WERI-Rb-1 (cell line): Measurements from ENCODE around the gene CISD2.

Experiments
- DNase-seq: peaks from one replicate; pipeline ENCODE4 v3.0.0-alpha.2; 2020
- H3K27ac ChIP-seq: fragments of 250-450 bp; sonication (Bioruptor Pico); 2 replicates; pipeline ENCODE4 v1.5.1; 2020; ENCODE audit warnings: mild to moderate bottlenecking, moderate library complexity
- H3K27me3 ChIP-seq: fragments of 250-450 bp; sonication (Bioruptor Pico); 2 replicates; pipeline ENCODE4 v1.5.1; 2021; ENCODE audit warnings: mild to moderate bottlenecking, low read depth, moderate library complexity; ENCODE audit not compliant: insufficient read depth, severe bottlenecking
- H3K36me3 ChIP-seq: fragments of 250-450 bp; sonication (Bioruptor Pico); 2 replicates; pipeline ENCODE4 v1.5.1; 2020; ENCODE audit warnings: mild to moderate bottlenecking, moderate library complexity
- H3K4me3 ChIP-seq: 2 replicates; pipeline ENCODE4 v1.5.1; 2011; ENCODE audit warnings: low read depth, mild to moderate bottlenecking, control low read depth, low read length
- H3K9me3 ChIP-seq: fragments of 250-450 bp; sonication (Bioruptor Pico); 2 replicates; pipeline ENCODE4 v1.5.1; 2021; ENCODE audit warnings: mild to moderate bottlenecking, moderate library complexity; ENCODE audit not compliant: severe bottlenecking
- TF ChIP-seq, protein P1 (sequence below): IDR thresholded peaks from 2 replicates; pipeline ENCODE4 v1.5.1; 2011; ENCODE audit warnings: low read depth, mild to moderate bottlenecking, control low read depth, inconsistent platforms, low read length

CISD2 gene

DNA sequence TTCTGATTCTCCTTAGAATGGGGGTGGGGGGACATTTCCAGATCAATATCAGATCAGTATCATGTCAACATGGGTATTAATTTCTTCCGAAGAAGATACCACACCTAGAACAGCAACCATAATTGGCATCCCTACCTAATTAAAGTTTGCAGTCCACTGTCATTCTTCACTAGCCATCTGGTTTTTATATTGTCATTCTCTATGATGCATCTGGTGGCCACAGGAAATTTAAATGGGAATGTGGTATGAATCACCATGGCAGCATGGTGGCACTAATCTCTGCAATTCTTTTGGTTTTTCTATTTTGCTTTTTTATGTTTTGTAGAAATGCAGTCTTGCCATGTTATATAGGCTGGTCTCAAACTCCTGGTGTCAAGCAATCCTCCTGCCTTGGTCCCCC is 24.9 kb upstream of the CISD2 start:
- no peak overlapping the region for H3K27ac ChIP-seq
- H3K9me3 ChIP-seq: no peaks in the 10 kb centered on the region
- no peak overlapping the region for H3K4me3 ChIP-seq
- H3K27me3 ChIP-seq: no peaks in the 10 kb centered on the region
- TF ChIP-seq, protein P1, sequence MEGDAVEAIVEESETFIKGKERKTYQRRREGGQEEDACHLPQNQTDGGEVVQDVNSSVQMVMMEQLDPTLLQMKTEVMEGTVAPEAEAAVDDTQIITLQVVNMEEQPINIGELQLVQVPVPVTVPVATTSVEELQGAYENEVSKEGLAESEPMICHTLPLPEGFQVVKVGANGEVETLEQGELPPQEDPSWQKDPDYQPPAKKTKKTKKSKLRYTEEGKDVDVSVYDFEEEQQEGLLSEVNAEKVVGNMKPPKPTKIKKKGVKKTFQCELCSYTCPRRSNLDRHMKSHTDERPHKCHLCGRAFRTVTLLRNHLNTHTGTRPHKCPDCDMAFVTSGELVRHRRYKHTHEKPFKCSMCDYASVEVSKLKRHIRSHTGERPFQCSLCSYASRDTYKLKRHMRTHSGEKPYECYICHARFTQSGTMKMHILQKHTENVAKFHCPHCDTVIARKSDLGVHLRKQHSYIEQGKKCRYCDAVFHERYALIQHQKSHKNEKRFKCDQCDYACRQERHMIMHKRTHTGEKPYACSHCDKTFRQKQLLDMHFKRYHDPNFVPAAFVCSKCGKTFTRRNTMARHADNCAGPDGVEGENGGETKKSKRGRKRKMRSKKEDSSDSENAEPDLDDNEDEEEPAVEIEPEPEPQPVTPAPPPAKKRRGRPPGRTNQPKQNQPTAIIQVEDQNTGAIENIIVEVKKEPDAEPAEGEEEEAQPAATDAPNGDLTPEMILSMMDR: no peak
- peaks cover 4% of the 10 kb centered on the region; the same call in 1 of the 2 replicates for H3K36me3 ChIP-seq
- no peak for DNase-seq

DNA sequence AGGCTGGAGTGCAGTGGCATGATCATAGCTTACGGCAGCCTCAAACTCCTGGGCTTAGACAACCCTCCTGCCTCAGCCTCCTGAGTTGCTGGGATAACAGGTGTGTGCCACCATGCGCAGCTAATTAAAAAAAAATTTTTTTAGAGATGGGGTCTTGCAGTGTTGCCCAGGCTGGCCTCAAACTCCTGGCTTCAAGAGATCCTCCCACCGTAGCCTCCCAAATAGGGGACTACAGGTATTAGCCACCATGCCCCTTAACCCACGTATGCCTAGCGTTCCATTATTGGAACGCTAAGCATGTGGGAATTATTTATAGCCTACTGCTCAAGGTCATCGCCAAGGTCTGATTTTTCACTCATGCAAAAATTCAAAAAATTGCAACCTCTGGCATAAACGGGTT is 21.1 kb upstream of the CISD2 start:
- Histone ChIP-seq H3K27me3 (no peaks in the 10 kb centered on the region), H3K27ac (no peak overlapping the region), H3K4me3 (no peak overlapping the region), H3K36me3 (no peaks in the 10 kb centered on the region), H3K9me3 (no peaks in the 10 kb centered on the region)
- DNase-seq: no peak
- TF ChIP-seq, protein P1: no peak

DNA sequence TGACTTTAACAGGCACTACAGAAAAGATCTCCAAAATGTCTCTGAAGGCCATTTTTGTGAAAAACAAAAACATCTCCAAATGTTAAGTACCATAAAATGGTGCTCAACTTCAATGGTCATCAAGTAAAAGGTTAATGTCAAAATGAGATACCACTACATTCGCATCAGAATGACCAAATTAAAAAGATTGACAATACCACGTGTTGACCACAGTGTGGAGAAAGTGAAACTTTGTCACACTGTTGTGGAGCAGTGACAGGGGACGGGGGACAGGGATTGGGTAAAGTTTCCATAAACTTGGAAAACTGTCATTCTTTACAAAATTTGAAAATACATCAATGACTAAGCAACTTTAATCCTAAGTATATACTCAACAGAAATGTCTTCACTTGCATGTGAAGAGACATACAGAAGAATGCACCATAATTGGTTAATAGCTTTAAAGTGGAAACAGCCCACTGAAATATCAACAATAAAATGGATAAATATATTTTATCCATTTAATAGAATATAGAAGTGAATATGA is 19.1 kb upstream of the CISD2 start:
- no peaks in the 10 kb centered on the region for H3K27me3 ChIP-seq
- H3K4me3 ChIP-seq: no peak overlapping the region
- DNase-seq: no peak
- no peak overlapping the region for H3K27ac ChIP-seq
- H3K9me3 ChIP-seq: no peaks in the 10 kb centered on the region
- TF ChIP-seq, protein P1: no peak
- H3K36me3 ChIP-seq: no peaks in the 10 kb centered on the region

DNA sequence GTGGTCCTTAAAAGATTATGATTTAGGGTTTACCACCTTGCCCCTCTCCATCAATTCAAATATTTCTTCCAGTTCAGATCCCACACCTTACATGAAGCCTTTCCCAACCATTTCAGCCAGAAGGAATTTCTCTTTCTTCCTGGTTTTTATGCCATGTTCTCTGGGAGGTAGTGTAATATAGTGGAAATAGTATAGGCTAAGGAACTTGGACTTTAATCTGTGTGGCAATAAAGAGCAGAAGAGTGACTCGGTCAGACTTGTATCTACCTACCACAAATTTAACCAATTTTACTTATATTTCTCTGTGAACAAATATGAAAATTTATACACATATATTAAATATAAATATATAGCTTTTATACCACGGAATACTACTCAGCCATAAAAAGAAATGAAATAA is 18.4 kb upstream of the CISD2 start:
- no peak overlapping the region for H3K27ac ChIP-seq
- no peak for DNase-seq

DNA sequence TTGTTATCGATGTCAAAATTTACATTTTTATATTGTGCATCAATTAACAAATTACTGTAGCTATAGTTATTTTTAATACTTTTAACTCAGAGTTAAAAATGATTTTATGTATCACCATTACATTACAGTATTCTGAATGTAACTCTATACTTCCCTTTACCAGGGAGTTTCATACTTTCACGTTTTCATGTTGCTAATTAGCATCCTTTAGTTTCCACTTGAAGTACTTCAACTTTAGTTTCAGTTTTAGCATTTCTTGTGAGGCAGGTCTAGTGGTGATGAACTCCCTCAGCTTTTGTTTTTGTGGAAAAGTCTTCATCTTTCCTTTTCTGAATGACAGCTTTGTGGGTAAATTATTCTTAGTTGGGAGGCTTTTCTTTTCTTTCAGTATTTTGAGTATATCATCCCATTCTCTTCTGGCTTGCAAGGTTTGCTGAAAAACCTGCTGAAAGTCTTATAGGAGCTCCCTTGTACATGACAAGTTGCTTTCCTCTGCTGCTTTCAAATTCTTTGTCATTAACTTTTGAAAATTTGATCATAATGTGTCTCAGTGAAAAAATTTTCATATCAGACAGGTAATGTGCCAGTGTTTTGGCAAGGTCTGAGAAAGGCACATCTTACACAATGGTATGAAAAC is 9.8 kb upstream of the CISD2 start:
- H3K27ac ChIP-seq: no peak overlapping the region
- H3K4me3 ChIP-seq: no peak overlapping the region
- no peak for DNase-seq
- no peaks in the 10 kb centered on the region for H3K36me3 ChIP-seq
- TF ChIP-seq, protein P1: no peak
- no peaks in the 10 kb centered on the region for H3K27me3 ChIP-seq
- H3K9me3 ChIP-seq: peaks cover 3% of the 10 kb centered on the region

More for the DNA sequence above, 18.4 kb upstream of the CISD2 start:
- H3K27me3 ChIP-seq: no peaks in the 10 kb centered on the region
- no peaks in the 10 kb centered on the region for H3K9me3 ChIP-seq
- no peaks in the 10 kb centered on the region for H3K36me3 ChIP-seq
- TF ChIP-seq, protein P1: no peak
- no peak overlapping the region for H3K4me3 ChIP-seq
